KOPT-K1 (cell line): ENCODE measurements around the gene ZDHHC11.

Source experiments
- H3K27ac ChIP-seq: fragments of 200-600 bp; sonication (generic); 2 replicates; pipeline ENCODE4 v1.5.1; 2016; ENCODE audit warnings: antibody characterized with exemption, mild to moderate bottlenecking, low read depth, low read length; ENCODE audit not compliant: poor library complexity, severe bottlenecking
- H3K36me3 ChIP-seq: fragments of 200-600 bp; sonication (generic); 2 replicates; pipeline ENCODE4 v1.5.1; 2017; ENCODE audit warnings: antibody characterized with exemption, mild to moderate bottlenecking, low read length, moderate library complexity; ENCODE audit not compliant: insufficient read depth
- H3K9me3 ChIP-seq: fragments of 200-600 bp; sonication (generic); 2 replicates; pipeline ENCODE4 v1.5.1; 2017; ENCODE audit warnings: antibody characterized with exemption, low read length, mild to moderate bottlenecking; ENCODE audit not compliant: insufficient read depth, poor library complexity, severe bottlenecking

Gene ZDHHC11

GRCh38 chr5:868428-869135 lies 17.8 kb upstream of the ZDHHC11 start:
- H3K9me3 ChIP-seq: no peaks in the 10 kb centered on the region
- H3K27ac ChIP-seq: no peak overlapping the region
- H3K36me3 ChIP-seq: peaks cover 100% of the 10 kb centered on the region

- H3K36me3 ChIP-seq: peaks cover 100% of the 10 kb centered on the region
- no peak overlapping the region for H3K27ac ChIP-seq
- H3K9me3 ChIP-seq: no peaks in the 10 kb centered on the region
Measured at GRCh38 chr5:867300-867870, 16.6 kb upstream of the ZDHHC11 start.

- no peaks in the 10 kb centered on the region for H3K9me3 ChIP-seq
- H3K27ac ChIP-seq: no peak overlapping the region
- H3K36me3 ChIP-seq: peaks cover 97% of the 10 kb centered on the region
Measured at GRCh38 chr5:865771-866170, 15.0 kb upstream of the ZDHHC11 start.

GRCh38 chr5:865168-865521 lies 14.4 kb upstream of the ZDHHC11 start:
- Histone ChIP-seq H3K27ac (no peak overlapping the region), H3K36me3 (peaks cover 97% of the 10 kb centered on the region), H3K9me3 (no peaks in the 10 kb centered on the region)

- H3K36me3 ChIP-seq: peaks cover 96% of the 10 kb centered on the region
- H3K9me3 ChIP-seq: no peaks in the 10 kb centered on the region
- H3K27ac ChIP-seq: no peak overlapping the region
Measured at GRCh38 chr5:864492-865167, 13.8 kb upstream of the ZDHHC11 start.

GRCh38 chr5:863244-863805 lies 12.5 kb upstream of the ZDHHC11 start:
- H3K27ac ChIP-seq: no peak overlapping the region
- H3K36me3 ChIP-seq: peaks cover 88% of the 10 kb centered on the region
- H3K9me3 ChIP-seq: no peaks in the 10 kb centered on the region

GRCh38 chr5:862367-863243 lies 11.8 kb upstream of the ZDHHC11 start:
- no peaks in the 10 kb centered on the region for H3K9me3 ChIP-seq
- H3K27ac ChIP-seq: no peak overlapping the region
- peaks cover 81% of the 10 kb centered on the region for H3K36me3 ChIP-seq

GRCh38 chr5:861442-862366 lies 10.9 kb upstream of the ZDHHC11 start:
- Histone ChIP-seq H3K27ac (no peak overlapping the region), H3K9me3 (no peaks in the 10 kb centered on the region), H3K36me3 (peaks cover 72% of the 10 kb centered on the region)

- Histone ChIP-seq H3K27ac (no peak overlapping the region), H3K9me3 (no peaks in the 10 kb centered on the region), H3K36me3 (peaks cover 61% of the 10 kb centered on the region)
Measured at GRCh38 chr5:860506-861150, 9.8 kb upstream of the ZDHHC11 start.

- H3K27ac ChIP-seq: no peak overlapping the region
- no peaks in the 10 kb centered on the region for H3K9me3 ChIP-seq
- peaks cover 53% of the 10 kb centered on the region for H3K36me3 ChIP-seq
Measured at GRCh38 chr5:859798-860296, 9.1 kb upstream of the ZDHHC11 start.

GRCh38 chr5:859391-859790 lies 8.6 kb upstream of the ZDHHC11 start:
- H3K9me3 ChIP-seq: no peaks in the 10 kb centered on the region
- no peak overlapping the region for H3K27ac ChIP-seq
- peaks cover 49% of the 10 kb centered on the region for H3K36me3 ChIP-seq

GRCh38 chr5:858726-859125 lies 7.9 kb upstream of the ZDHHC11 start:
- Histone ChIP-seq H3K27ac (no peak overlapping the region), H3K9me3 (no peaks in the 10 kb centered on the region), H3K36me3 (peaks cover 42% of the 10 kb centered on the region)

- H3K36me3 ChIP-seq: peaks cover 23% of the 10 kb centered on the region; the same call in 1 of the 2 replicates
- H3K27ac ChIP-seq: no peak overlapping the region
- no peaks in the 10 kb centered on the region for H3K9me3 ChIP-seq
Measured at GRCh38 chr5:856531-857425, 6.0 kb upstream of the ZDHHC11 start.
